Trophoblast cell (in vitro differentiated cells and primary cell): Measurements from ENCODE around the gene PLEKHA5.

Experiments used
- DNase-seq, 2 donors: peaks; one replicate each; pipeline ENCODE4 v3.0.0-alpha.2; 2016
- H2AFZ ChIP-seq: 2 replicates; pipeline ENCODE4 v1.6.1; 2013; ENCODE audit warnings: low read length, moderate library complexity, mild to moderate bottlenecking; ENCODE audit not compliant: insufficient read depth, poor library complexity
- H2AK5ac ChIP-seq: 2 replicates; pipeline ENCODE4 v1.6.1; 2013; ENCODE audit warnings: mild to moderate bottlenecking, low read length
- H2BK120ac ChIP-seq: 2 replicates; pipeline ENCODE4 v1.6.1; 2013; ENCODE audit warnings: low read length, mild to moderate bottlenecking, moderate library complexity; ENCODE audit not compliant: insufficient read depth, poor library complexity
- H2BK12ac ChIP-seq: 2 replicates; pipeline ENCODE4 v1.6.1; 2013; ENCODE audit warnings: mild to moderate bottlenecking, low read length, moderate library complexity
- H2BK5ac ChIP-seq: 2 replicates; pipeline ENCODE4 v1.6.1; 2013; ENCODE audit warnings: low read length, low read depth, moderate library complexity, mild to moderate bottlenecking; ENCODE audit not compliant: poor library complexity
- H3K14ac ChIP-seq: 2 replicates; pipeline ENCODE4 v1.6.1; 2013; ENCODE audit warnings: mild to moderate bottlenecking, low read length
- H3K18ac ChIP-seq: 2 replicates; pipeline ENCODE4 v1.6.1; 2013; ENCODE audit warnings: mild to moderate bottlenecking, low read length
- H3K23ac ChIP-seq: 2 replicates; pipeline ENCODE4 v1.6.1; 2013; ENCODE audit warnings: low read length
- H3K27ac ChIP-seq: 2 replicates; pipeline ENCODE4 v1.5.1; 2013; ENCODE audit warnings: low read depth, mild to moderate bottlenecking, inconsistent platforms, low read length, moderate library complexity
- H3K27me3 ChIP-seq: 2 replicates; pipeline ENCODE4 v1.6.1; 2013; ENCODE audit warnings: inconsistent platforms, mild to moderate bottlenecking, low read length, moderate library complexity; ENCODE audit not compliant: insufficient read depth
- H3K36me3 ChIP-seq, 2 experiments: 1 replicate in 1 of 2; 2 replicates in 1 of 2; pipeline ENCODE4 v1.6.1; 2013; ENCODE audit warnings: low read length in 2 of 2, mild to moderate bottlenecking in 2 of 2, moderate library complexity in 1 of 2; ENCODE audit not compliant: insufficient read depth in 2 of 2, control insufficient read depth in 1 of 2
- H3K4ac ChIP-seq: 2 replicates; pipeline ENCODE4 v1.6.1; 2013; ENCODE audit warnings: low read depth, mild to moderate bottlenecking, low read length, moderate library complexity
- H3K4me1 ChIP-seq, 2 experiments: 1 replicate in 1 of 2; 2 replicates in 1 of 2; pipeline ENCODE4 v1.6.1; 2013; ENCODE audit warnings: low read length in 2 of 2, mild to moderate bottlenecking in 2 of 2, moderate library complexity in 1 of 2; ENCODE audit not compliant: insufficient read depth in 2 of 2, control insufficient read depth in 1 of 2
- H3K4me2 ChIP-seq: 2 replicates; pipeline ENCODE4 v1.6.1; 2013; ENCODE audit warnings: inconsistent platforms, mild to moderate bottlenecking, low read length, moderate library complexity
- H3K4me3 ChIP-seq: 2 replicates; pipeline ENCODE4 v1.5.1; 2013; ENCODE audit warnings: mild to moderate bottlenecking, low read depth, low read length, inconsistent platforms
- H3K79me1 ChIP-seq: one replicate; pipeline ENCODE4 v1.6.1; 2013; ENCODE audit warnings: low read length
- H3K79me2 ChIP-seq: 2 replicates; pipeline ENCODE4 v1.6.1; 2013; ENCODE audit warnings: low read length, mild to moderate bottlenecking; ENCODE audit not compliant: control insufficient read depth, insufficient read depth, poor library complexity
- H3K9ac ChIP-seq: 2 replicates; pipeline ENCODE4 v1.6.1; 2013; ENCODE audit warnings: mild to moderate bottlenecking, low read length
- H3K9me3 ChIP-seq: 2 replicates; pipeline ENCODE4 v1.6.1; 2013; ENCODE audit warnings: low read depth, mild to moderate bottlenecking, control low read depth, inconsistent platforms, low read length; ENCODE audit not compliant: insufficient read depth
- H4K12ac ChIP-seq: 2 replicates; pipeline ENCODE4 v1.6.1; 2013; ENCODE audit warnings: low read depth, mild to moderate bottlenecking, low read length, moderate library complexity
- H4K8ac ChIP-seq: 2 replicates; pipeline ENCODE4 v1.6.1; 2013; ENCODE audit warnings: low read depth, mild to moderate bottlenecking, low read length, moderate library complexity
- H4K91ac ChIP-seq: one replicate; pipeline ENCODE4 v1.6.1; 2013; ENCODE audit warnings: low read depth, mild to moderate bottlenecking, low read length, moderate library complexity
- WGBS: extraction: QIAGEN DNeasy Blood & Tissue Kit; methylation state at CpG from one replicate; pipeline ENCODE4 v1.1.7; 2013; ENCODE audit warnings: missing lambda C conversion rate; ENCODE audit not compliant: insufficient read length, insufficient coverage; ENCODE audit errors: extremely low coverage; 5-methylcytosine and 5-hydroxymethylcytosine counted together

The PLEKHA5 gene

GRCh38 chr12:19242581-19242980 lies 113.0 kb downstream of the PLEKHA5 start:
- H3K27me3 ChIP-seq: no peaks in the 10 kb centered on the region

DNA sequence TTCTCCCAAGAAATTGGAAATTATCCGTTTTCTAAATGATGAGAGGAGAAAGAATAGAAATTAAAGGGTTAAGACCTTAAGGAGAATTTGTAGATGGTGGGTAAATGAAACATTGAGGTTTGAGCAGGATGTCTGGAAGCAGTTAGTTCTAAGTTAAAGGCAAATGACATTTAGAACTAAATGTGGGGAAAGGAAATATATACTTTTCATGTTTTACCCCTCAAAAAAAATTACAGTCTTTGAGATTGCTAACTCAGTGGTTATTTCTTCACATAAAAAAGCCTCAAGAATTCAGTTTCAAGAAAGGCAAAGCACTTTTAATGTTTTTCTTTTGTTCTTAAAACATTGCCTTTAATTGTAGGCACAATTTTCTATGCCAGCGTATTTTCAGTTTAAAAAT lies 114.0 kb downstream of the PLEKHA5 start:
- no peaks in the 10 kb centered on the region for H3K27me3 ChIP-seq
- H3K79me2 ChIP-seq: no peaks in the 10 kb centered on the region
- no peak overlapping the region for H2BK12ac ChIP-seq
- H2AK5ac ChIP-seq: no peak overlapping the region
- H3K4me2 ChIP-seq: no peak overlapping the region
- H3K9me3 ChIP-seq: no peaks in the 10 kb centered on the region
- H3K27ac ChIP-seq: no peak overlapping the region
- H4K91ac ChIP-seq: no peak overlapping the region
- H4K8ac ChIP-seq: no peak overlapping the region
- no CpG with 5 or more reads among the region's 2 CpGs for WGBS
- H3K14ac ChIP-seq: no peak overlapping the region
- H3K18ac ChIP-seq: no peak overlapping the region
- H3K9ac ChIP-seq: no peak overlapping the region
- peaks cover 0 to 2% of the 10 kb centered on the region in 2 experiments for H3K36me3 ChIP-seq
- H2BK5ac ChIP-seq: no peak overlapping the region
- no peaks in the 10 kb centered on the region for H3K4me1 ChIP-seq
- H2BK120ac ChIP-seq: no peak overlapping the region
- no peak overlapping the region for H3K4me3 ChIP-seq
- H3K4ac ChIP-seq: no peak overlapping the region
- no peak overlapping the region for H2AFZ ChIP-seq
- no peak overlapping the region for H4K12ac ChIP-seq
- no peak for DNase-seq
- H3K23ac ChIP-seq: no peak overlapping the region
- H3K79me1 ChIP-seq: no peaks in the 10 kb centered on the region

More at GRCh38 chr12:19242581-19242980, 113.0 kb downstream of the PLEKHA5 start:
- no peak for DNase-seq
- H3K14ac ChIP-seq: no peak overlapping the region
- peaks cover 0 to 2% of the 10 kb centered on the region in 2 experiments for H3K36me3 ChIP-seq
- H3K9me3 ChIP-seq: no peaks in the 10 kb centered on the region
- no peak overlapping the region for H2AFZ ChIP-seq
- no peak overlapping the region for H2BK5ac ChIP-seq
- no peak overlapping the region for H3K4me3 ChIP-seq
- H4K12ac ChIP-seq: no peak overlapping the region
- H3K23ac ChIP-seq: no peak overlapping the region
- H3K18ac ChIP-seq: no peak overlapping the region
- H4K91ac ChIP-seq: no peak overlapping the region
- H3K4me1 ChIP-seq: no peaks in the 10 kb centered on the region
- no peaks in the 10 kb centered on the region for H3K79me2 ChIP-seq
- no peak overlapping the region for H2AK5ac ChIP-seq
- H3K9ac ChIP-seq: no peak overlapping the region
- no peak overlapping the region for H2BK120ac ChIP-seq
- H3K4ac ChIP-seq: no peak overlapping the region
- H3K4me2 ChIP-seq: no peak overlapping the region
- H3K27ac ChIP-seq: no peak overlapping the region
- no peaks in the 10 kb centered on the region for H3K79me1 ChIP-seq
- H2BK12ac ChIP-seq: no peak overlapping the region
- no peak overlapping the region for H4K8ac ChIP-seq

- Histone ChIP-seq H2BK120ac (no peak overlapping the region), H3K27ac (no peak overlapping the region), H3K4ac (no peak overlapping the region), H2BK5ac (no peak overlapping the region), H3K79me2 (no peaks in the 10 kb centered on the region), H3K9ac (no peak overlapping the region), H3K14ac (no peak overlapping the region), H2AK5ac (no peak overlapping the region), H2AFZ (no peak overlapping the region), H2BK12ac (no peak overlapping the region), H3K18ac (no peak overlapping the region), H3K23ac (no peak overlapping the region), H4K8ac (no peak overlapping the region), H4K12ac (no peak overlapping the region), H4K91ac (no peak overlapping the region), H3K4me1 (no peaks in the 10 kb centered on the region), H3K4me2 (no peak overlapping the region), H3K9me3 (no peaks in the 10 kb centered on the region), H3K79me1 (no peaks in the 10 kb centered on the region), H3K4me3 (no peak overlapping the region), H3K36me3 (peaks cover 0 to 2% of the 10 kb centered on the region in 2 experiments), H3K27me3 (no peaks in the 10 kb centered on the region)
- no peak for DNase-seq
Observed at GRCh38 chr12:19244312-19244711, 114.8 kb downstream of the PLEKHA5 start.

- Histone ChIP-seq H4K91ac (no peak overlapping the region), H3K18ac (no peak overlapping the region), H2BK120ac (no peak overlapping the region), H3K27ac (no peak overlapping the region), H3K27me3 (no peaks in the 10 kb centered on the region), H2BK5ac (no peak overlapping the region), H2BK12ac (no peak overlapping the region), H3K23ac (no peak overlapping the region), H3K79me2 (no peaks in the 10 kb centered on the region), H3K9ac (no peak overlapping the region), H3K4me2 (no peak overlapping the region), H2AFZ (no peak overlapping the region), H3K4ac (no peak overlapping the region), H4K12ac (no peak overlapping the region), H3K79me1 (no peaks in the 10 kb centered on the region), H3K14ac (no peak overlapping the region), H3K4me1 (no peaks in the 10 kb centered on the region), H3K4me3 (no peak overlapping the region), H3K36me3 (peaks cover 0 to 2% of the 10 kb centered on the region in 2 experiments), H4K8ac (no peak overlapping the region), H2AK5ac (no peak overlapping the region), H3K9me3 (no peaks in the 10 kb centered on the region)
- no CpG with 5 or more reads among the region's 4 CpGs for WGBS
- no peak for DNase-seq
Observed at GRCh38 chr12:19245106-19245505, 115.6 kb downstream of the PLEKHA5 start.
